Measurements from ENCODE around the gene OR14C36.

- TF ChIP-seq POLR2AphosphoS5 (IDR thresholded peaks at IDR 0.05; ENCODE audit: low read depth, low read length), result no peak
- no peak for TF ChIP-seq HES4 (CRISPR knock-in tag; IDR thresholded peaks at IDR 0.05; ENCODE audit: borderline replicate concordance)
- TF ChIP-seq ZBTB4 (CRISPR knock-in tag; IDR thresholded peaks at IDR 0.05; ENCODE audit: borderline replicate concordance), result no peak
- TF ChIP-seq ZNF331 (CRISPR knock-in tag; IDR thresholded peaks at IDR 0.05), result no peak
- TF ChIP-seq SUZ12 (IDR thresholded peaks at IDR 0.05; ENCODE audit: low read depth, low read length), result no peak
- TF ChIP-seq ZSCAN30 (CRISPR knock-in tag; IDR thresholded peaks at IDR 0.05), result no peak
- no peak for TF ChIP-seq TAF1 (CRISPR knock-in tag; IDR thresholded peaks at IDR 0.05)
- TF ChIP-seq ZNF605 (CRISPR knock-in tag; IDR thresholded peaks at IDR 0.05), result no peak
- TF ChIP-seq ZNF562 (CRISPR knock-in tag; IDR thresholded peaks at IDR 0.05; ENCODE audit: borderline replicate concordance), result no peak
- no peak for TF ChIP-seq FOXP1 (IDR thresholded peaks at IDR 0.05)
- TF ChIP-seq FOXP1 (CRISPR knock-in tag; IDR thresholded peaks at IDR 0.05), result no peak
- no peak for TF ChIP-seq ZNF33A (CRISPR knock-in tag; IDR thresholded peaks at IDR 0.05; ENCODE audit: borderline replicate concordance)
- TF ChIP-seq ZNF468 (CRISPR knock-in tag; IDR thresholded peaks at IDR 0.05), result no peak
Measured at GRCh38 chr1:248373761-248374160, 25.2 kb downstream of the OR14C36 start.
